AG04449 (cell line): Measurements from ENCODE around the gene EVL.
A peak's percentile ranks its signal among the peaks of the same experiment; 100 is the strongest.

Experiments used
- CTCF ChIA-PET: fragments of 350-600 bp; formaldehyde crosslinking; extraction: SDS; loops from one replicate; lab custom pipeline; 2021; ENCODE audit warnings: antibody characterized with exemption; lab: Yijun Ruan, JAX
- POLR2A ChIA-PET: fragments of 400-600, 350-600 bp; formaldehyde crosslinking; extraction: SDS; loops from one replicate; lab custom pipeline; 2020; ENCODE audit warnings: antibody characterized with exemption, inconsistent platforms; lab: Yijun Ruan, JAX
- DNase-seq: peaks from one replicate; pipeline ENCODE4 v3.0.0-alpha.2; 2010; ENCODE audit warnings: low read depth, low spot score
- H3K4me3 ChIP-seq: 2 replicates; pipeline ENCODE4 v1.5.1; 2011; ENCODE audit warnings: low read depth, mild to moderate bottlenecking, control low read depth, low read length
- TF ChIP-seq, protein P1 (sequence below): IDR thresholded peaks from one replicate; pipeline ENCODE4 v1.5.1; 2011; ENCODE audit warnings: mild to moderate bottlenecking, moderate library complexity, low read length, control low read depth, inconsistent platforms; ENCODE audit not compliant: insufficient read depth; ENCODE audit errors: missing control alignments

The EVL gene

DNA sequence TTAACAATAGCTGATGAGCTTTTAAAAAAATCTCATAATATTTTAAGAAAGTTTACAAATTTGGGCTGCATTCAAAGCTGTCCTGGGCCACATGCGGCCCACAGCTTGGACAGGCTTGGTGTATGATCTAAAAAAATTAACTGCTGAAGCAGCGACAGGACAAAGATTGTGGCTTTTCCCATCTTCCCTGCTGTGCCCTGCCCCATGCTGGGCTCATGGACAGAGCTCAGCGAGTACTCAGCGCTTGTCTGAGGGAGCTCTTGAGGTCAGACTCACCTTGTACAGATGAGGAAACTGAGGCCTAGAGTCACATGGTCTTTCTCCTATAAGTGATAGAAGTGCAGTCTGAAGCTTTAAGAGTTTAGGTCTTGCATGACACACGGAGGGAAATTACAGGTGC, 15.0 kb downstream of the EVL start:
- ChIA-PET POLR2A (interaction anchor here (1.3 kb wide), 1 partner anchor 24 kb away, joined by 4 read pairs; no protein-coding TSS in a partner anchor), CTCF (interaction anchor here (1.1 to 5.4 kb wide), 4 partner anchors 11 to 112 kb away, joined by 3 to 39 read pairs (median 8); no protein-coding TSS in a partner anchor)
- no peak for DNase-seq
- TF ChIP-seq, protein P1, sequence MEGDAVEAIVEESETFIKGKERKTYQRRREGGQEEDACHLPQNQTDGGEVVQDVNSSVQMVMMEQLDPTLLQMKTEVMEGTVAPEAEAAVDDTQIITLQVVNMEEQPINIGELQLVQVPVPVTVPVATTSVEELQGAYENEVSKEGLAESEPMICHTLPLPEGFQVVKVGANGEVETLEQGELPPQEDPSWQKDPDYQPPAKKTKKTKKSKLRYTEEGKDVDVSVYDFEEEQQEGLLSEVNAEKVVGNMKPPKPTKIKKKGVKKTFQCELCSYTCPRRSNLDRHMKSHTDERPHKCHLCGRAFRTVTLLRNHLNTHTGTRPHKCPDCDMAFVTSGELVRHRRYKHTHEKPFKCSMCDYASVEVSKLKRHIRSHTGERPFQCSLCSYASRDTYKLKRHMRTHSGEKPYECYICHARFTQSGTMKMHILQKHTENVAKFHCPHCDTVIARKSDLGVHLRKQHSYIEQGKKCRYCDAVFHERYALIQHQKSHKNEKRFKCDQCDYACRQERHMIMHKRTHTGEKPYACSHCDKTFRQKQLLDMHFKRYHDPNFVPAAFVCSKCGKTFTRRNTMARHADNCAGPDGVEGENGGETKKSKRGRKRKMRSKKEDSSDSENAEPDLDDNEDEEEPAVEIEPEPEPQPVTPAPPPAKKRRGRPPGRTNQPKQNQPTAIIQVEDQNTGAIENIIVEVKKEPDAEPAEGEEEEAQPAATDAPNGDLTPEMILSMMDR: no peak
- H3K4me3 ChIP-seq: no peak overlapping the region

DNA sequence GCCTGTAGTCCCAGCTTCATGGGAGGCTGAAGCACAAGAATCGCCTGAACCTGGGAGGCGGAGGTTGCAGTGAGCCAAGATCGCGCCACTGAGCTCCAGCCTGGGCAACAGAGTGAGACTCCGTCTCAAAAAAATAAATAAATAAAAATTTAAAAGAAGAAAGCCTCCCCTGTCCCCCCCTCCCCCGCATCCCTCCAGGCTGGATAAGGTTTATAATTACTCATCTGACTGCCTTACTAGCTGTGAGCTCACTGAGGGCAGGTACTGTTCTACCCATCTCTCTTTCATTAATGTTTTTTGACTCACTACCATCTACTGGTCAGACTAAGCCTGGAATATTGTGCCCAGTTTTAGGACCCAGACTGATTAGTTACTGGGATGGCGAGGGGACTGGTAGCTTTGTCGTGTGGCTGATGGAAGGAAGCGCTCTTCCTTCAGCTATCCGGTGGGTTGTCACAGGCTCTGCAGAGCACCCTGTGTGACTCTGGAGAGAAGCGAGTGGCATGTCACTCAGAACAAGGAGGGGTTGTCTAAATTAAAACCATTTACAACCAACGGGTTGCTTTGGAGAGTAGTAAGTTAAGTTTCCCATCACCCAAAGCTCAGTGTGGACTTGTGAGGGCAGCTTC, 16.9 kb downstream of the EVL start:
- no peak overlapping the region for H3K4me3 ChIP-seq
- ChIA-PET CTCF (interaction anchor here (0.8 to 5.4 kb wide), 4 partner anchors 10 to 26 kb away, joined by 3 to 39 read pairs (median 3); no protein-coding TSS in a partner anchor), POLR2A (interaction anchor here (0.6 kb wide), 1 partner anchor 114 kb away, joined by 3 read pairs; no protein-coding TSS in a partner anchor)
- DNase-seq: no peak
- TF ChIP-seq, protein P1: no peak

DNA sequence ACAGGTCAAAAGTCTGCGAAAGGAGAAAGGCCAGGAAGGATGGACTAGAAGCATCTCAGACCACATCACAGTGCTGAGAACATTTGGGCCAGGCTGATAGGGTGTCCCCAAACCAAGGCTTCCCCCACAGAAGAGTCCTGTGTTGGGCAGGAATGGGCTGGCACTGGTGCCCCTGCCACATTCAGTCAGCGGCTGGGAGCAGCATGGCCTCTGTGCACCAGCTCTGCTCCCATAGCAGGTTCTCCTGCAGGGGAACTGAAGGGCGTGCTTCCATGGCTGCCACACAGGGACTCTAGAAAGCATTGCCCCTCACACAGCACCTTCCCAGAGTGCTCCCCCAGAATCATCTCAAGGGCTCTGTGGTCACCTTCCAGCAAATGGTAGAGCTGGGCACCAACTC, 17.5 kb downstream of the EVL start:
- CTCF ChIA-PET: interaction anchor here (0.8 to 5.4 kb wide), 6 partner anchors 8 to 25 kb away, joined by 3 to 39 read pairs (median 4); no protein-coding TSS in a partner anchor

DNA sequence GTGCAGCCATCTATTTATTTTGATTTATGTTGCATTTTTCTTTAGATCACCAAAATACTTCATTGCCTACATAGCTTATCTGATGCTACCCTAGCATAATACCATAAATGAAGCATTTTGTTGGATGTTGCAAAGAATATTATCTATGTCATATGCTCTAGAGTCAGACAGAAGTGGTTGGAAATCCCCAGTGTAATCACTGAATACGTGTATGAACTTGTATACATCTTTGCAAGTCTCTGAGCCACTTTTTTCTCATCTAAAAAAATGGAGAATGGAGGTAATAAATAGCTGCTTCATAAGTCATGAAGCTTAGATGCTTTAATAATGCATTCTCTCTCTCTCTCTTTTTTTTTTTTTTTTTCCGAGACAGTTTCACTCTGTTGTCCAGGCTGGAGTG, 18.5 kb downstream of the EVL start:
- ChIA-PET POLR2A (no interaction called here), CTCF (interaction anchor here (0.6 to 3.5 kb wide), 6 partner anchors 9 to 732 kb away, joined by 3 to 26 read pairs (median 4); no protein-coding TSS in a partner anchor)
- peak; percentile 84 for DNase-seq
- H3K4me3 ChIP-seq: no peak overlapping the region
- TF ChIP-seq, protein P1: no peak

More for the DNA sequence above, 17.5 kb downstream of the EVL start:
- no peak overlapping the region for H3K4me3 ChIP-seq
- DNase-seq: no peak
- POLR2A ChIA-PET: interaction anchor here (0.6 kb wide), 1 partner anchor 115 kb away, joined by 3 read pairs; no protein-coding TSS in a partner anchor
- TF ChIP-seq, protein P1: no peak

DNA sequence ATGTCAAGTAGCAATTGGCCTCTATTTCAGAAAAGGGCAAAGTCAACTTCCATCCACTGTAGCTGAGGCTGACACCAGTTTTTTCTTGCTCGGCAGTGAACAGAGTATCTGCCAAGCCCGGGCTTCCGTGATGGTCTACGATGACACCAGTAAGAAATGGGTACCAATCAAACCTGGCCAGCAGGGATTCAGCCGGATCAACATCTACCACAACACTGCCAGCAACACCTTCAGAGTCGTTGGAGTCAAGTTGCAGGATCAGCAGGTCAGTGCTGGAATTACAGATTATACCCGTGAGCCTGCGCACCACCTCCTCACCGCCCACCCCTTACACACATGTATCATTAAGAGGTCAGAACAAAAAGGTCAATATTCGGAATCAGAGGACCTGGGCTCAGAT, 19.4 kb downstream of the EVL start:
- ChIA-PET POLR2A (no interaction called here), CTCF (interaction anchor here (1.1 to 3.5 kb wide), 4 partner anchors 10 to 102 kb away, joined by 3 to 26 read pairs (median 10); no protein-coding TSS in a partner anchor)
- no peak overlapping the region for H3K4me3 ChIP-seq
- DNase-seq: no peak
- TF ChIP-seq, protein P1: no peak

DNA sequence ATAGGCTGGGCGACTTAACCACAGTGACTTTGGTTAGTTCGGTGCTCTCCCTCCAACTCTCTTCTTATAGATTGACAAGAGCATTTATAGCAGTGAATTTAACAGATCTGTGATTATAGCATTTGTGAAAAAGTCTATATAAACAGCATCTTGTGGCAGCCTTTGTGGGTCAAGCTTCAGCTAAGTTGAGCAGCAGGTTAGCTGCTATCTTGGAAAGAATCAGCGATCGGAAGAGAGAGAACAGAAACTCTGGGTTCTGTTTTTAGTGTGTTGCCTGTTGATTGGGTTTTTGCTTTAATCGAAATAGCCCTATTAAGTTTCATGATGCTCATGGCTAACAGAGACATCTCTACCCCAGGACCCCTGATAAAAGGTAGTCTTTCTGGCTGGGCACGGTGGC, 20.2 kb downstream of the EVL start:
- no peak for DNase-seq
- TF ChIP-seq, protein P1: no peak
- H3K4me3 ChIP-seq: no peak overlapping the region
- POLR2A ChIA-PET: no interaction called here
- CTCF ChIA-PET: interaction anchor here (3.0 to 3.5 kb wide), 2 partner anchors 11 to 23 kb away, joined by 15 to 26 read pairs; no protein-coding TSS in a partner anchor
